SK-N-DZ (cell line): ENCODE measurements around the gene CIAO3.
"Not testable (repeated sequence)": the region's sequence is repeated elsewhere in the genome, so short reads cannot be mapped to it uniquely, and the experiment has no call there.

ENCODE experiments used
- DNase-seq: peaks from one replicate; pipeline ENCODE4 v3.0.0-alpha.2; 2015; ENCODE audit warnings: low spot score

The CIAO3 gene

GRCh38 chr16:776298-776697 is 35.5 kb upstream of the CIAO3 start:
- not testable (repeated sequence) for DNase-seq

DNA sequence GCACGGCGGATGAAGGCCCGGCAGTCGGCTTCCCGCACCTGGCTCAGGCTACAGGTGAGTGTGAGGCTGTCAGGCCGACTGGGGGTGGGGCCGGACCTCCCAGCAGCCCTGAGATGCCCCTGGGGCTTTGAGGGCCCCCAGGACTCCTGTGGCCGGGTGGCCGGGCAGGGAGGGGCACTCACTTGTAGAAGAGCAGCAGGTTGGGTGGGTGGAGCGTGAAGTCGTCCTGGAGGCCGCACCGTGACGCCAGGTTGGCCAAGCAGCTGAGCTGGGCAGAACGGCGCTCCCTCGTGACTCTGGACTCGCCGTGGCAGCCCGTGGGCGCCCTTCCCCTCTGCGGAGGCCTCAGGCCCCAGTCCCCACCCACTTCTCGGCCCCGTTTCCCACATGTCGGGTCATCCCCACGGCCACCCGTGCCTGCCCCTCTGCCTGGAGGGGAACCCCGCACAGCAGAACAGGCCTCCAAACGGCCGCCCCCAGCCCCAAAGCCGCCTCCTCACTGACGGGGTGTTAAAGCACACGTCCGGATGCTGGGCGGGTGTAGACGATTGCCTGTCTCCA is 34.5 kb upstream of the CIAO3 start:
- no peak for DNase-seq

DNA sequence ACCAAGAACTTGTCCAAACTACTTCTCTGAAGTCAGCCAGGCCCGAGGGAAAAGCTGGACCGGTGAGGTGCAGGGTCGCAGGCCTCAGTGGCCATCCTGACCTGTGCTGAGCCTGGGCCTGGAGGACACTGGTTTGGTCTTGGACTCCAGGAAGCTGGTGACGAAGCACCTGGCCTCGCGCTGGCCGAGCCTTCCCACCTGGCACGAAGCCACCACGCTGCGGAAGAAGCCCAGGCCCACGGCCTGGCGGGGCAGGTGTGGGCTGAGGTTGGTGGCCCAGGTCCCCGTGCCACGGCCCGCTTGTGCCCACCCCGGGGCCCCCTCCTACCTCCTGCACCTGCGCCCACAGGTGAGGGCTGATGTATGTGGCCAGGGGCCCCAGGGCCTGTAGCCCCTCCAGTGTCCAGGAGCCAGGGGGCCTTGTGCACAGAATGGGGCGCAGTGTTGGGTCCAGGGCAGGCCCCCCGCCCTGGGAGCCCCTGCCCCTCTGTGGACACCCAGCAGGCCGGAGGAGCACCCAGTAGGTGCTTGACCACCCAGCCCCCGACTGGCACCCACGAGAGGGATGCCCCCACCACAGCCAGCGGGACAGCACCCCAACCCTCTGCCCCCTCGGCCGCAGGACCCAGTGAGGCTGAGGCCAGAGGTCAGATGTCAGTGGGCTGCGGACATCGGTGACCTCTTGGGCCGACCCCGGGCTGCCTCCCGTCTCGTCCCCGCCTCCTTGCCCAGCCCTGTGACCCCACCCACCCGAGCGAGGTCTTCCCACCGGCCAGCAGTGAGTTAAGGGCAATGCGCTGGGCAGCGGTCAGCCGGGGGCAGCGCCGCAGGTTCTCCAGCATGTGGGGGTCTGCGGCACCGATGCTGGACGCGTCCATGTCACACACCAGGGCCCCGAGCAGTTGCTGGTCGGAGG is 33.5 kb upstream of the CIAO3 start:
- DNase-seq = no peak

GRCh38 chr16:772959-773358 is 32.2 kb upstream of the CIAO3 start:
- no peak for DNase-seq

DNA sequence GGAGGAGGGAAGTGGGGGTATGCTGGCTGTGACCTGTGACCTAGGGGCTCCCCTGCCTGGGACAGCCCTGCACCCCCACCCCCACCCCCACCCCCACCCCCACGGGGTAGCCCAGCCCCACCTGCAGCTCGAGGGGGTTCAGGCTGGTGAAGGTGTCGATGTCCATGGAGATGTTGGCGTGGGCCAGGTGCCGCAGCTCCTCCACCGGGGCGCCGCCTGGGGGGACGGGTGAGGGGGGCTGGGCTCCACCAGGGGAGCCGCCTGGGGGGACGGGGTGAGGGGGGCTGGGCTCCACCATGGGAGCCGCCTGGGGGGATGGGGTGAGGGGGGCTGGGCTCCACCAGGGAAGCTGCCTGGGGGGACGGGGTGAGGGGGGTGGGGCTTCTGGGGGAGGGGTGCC is 29.6 kb upstream of the CIAO3 start:
- DNase-seq = no peak

- DNase-seq = no peak
Observed at GRCh38 chr16:769934-770333, 29.1 kb upstream of the CIAO3 start.

- DNase-seq = no peak
Observed at GRCh38 chr16:769184-769784, 28.5 kb upstream of the CIAO3 start.

GRCh38 chr16:768428-768827 is 27.6 kb upstream of the CIAO3 start:
- no peak for DNase-seq

DNA sequence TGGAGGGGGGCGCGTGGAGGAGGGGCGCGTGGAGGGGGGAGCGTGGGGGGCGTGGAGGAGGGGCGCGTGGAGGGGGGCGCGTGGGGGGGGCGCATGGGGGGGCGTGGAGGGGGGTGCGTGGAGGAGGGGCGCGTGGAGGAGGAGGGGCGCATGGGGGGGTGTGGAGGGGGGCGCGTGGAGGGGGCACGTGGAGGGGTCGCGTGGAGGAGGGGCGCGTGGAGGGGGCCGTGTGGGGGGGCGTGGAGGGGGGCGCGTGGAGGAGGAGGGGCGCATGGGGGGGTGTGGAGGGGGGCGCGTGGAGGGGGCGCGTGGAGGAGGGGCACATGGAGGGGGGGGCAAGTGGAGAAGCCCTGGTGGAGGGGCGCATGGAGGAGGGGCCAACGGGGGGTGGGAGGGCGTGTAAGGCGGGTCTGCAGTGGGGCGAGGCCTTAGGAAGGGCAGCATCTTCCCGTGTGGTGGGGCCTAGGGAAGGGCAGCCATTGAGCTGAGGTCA is 27.0 kb upstream of the CIAO3 start:
- DNase-seq = no peak

DNA sequence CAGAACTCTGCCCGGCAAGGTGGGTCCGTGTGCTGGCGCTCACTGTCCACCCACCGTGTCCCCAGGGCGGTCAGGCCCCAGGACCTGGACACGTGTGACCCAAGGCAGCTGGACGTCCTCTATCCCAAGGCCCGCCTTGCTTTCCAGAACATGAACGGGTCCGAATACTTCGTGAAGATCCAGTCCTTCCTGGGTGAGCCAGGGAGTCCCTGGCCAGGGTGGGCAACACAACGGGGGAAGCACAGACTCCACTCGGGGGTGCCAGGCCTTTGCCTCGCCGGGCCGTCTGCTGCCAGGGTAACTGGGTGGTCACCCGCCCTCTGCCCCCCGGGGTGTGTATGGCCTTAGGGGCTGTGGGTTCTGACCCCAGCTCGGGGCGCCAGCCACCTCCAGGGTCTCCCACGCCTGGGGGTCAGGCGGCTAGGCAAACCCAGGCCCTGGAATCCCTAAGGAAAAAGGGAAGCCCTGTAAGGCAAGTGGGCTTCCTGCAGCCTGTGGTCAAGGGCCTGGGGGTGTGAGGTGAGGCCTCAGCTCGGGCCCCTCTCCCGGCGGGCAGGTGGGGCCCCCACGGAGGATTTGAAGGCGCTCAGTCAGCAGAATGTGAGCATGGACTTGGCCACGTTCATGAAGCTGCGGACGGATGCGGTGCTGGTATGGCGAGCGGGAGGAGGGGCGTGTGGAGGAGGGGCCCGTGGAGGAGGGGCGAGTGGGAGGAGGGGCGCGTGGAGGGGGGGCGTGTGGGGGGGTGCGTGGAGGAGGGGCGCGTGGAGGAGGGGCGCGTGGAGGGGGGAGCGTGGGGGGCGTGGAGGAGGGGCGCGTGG is 26.2 kb upstream of the CIAO3 start:
- DNase-seq = no peak

GRCh38 chr16:766008-766819 is 25.4 kb upstream of the CIAO3 start:
- DNase-seq = no peak

GRCh38 chr16:765488-765865 is 24.7 kb upstream of the CIAO3 start:
- DNase-seq = no peak

GRCh38 chr16:764848-765487 is 24.2 kb upstream of the CIAO3 start:
- no peak for DNase-seq

- no peak for DNase-seq
Observed at GRCh38 chr16:764184-764750, 23.5 kb upstream of the CIAO3 start.

DNA sequence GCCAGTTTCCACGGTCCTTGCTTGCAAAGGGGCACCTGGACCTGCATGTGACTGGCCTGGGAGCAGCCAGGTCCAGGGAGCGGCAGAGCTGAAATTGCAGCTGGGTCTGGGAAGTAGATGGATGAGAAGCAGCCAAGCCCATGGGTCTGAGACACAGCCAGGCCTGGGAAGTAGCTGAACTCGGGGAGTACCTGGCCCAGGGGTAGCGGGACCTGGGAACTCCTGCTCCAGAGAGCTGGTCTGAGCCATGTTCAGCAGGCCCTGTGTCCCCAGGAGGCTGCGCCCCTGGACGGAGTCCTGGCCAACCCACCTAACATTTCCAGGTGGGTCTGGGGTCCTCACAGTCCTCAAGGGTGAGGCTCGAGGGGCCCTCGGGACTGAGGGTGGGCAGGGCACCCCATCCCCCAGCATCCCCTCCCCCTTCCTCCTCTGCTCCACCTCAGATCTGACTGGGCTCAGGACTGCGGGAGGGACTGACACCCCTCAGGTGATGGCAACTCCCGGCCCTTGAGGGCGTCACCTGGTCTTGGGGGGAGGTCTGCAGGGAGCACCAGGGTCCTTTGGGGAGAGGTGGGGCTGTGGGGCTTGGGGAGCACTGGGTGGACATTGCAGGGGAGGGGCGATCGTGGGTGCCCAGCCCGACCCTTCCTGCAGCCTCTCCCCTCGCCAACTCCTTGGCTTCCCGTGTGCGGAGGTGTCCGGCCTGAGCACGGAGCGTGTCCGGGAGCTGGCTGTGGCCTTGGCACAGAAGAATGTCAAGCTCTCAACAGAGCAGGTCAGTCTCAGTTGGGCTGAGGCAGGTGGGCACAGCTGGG is 22.8 kb upstream of the CIAO3 start:
- no peak for DNase-seq

DNA sequence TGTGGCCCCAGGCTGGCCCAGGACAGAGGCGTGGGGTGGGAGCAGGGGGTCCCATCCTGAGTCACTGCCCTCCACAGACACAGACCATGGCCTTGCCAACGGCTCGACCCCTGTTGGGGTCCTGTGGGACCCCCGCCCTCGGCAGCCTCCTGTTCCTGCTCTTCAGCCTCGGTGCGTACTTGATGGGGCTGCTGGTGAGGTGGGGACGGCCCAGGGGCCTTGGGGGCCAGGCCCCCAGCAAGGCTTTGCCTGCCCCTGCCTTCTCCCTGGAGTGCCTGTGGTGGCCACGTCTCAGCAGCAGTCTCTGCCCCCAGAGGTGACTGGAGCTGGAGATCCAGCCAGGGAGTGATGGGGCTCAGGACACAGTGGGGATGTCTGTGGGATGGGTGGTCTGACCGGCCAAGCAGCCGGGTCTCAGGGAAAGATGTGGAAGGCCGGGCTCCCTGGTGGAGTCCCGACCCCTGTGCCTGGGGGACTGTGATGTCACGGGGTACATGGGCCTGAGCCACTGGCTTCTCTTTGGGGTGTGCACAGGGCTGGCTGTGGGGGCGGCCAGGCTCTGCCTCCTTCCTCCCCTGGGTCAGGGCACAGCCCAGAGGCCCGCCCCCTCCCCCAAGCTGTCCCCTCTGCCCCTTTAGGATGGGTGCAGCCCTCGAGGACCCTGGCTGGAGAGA is 21.9 kb upstream of the CIAO3 start:
- DNase-seq = no peak

- DNase-seq = no peak
Observed at GRCh38 chr16:761625-762513, 21.1 kb upstream of the CIAO3 start.
